Pulmonary artery endothelial cell (primary cell): ENCODE measurements around the gene DACT2. TPM values are rescaled to one million over a fixed set of nuclear protein-coding genes. Genes with fewer than 3 reads are reported as not detected.
"Not testable (repeated sequence)": the region's sequence is repeated elsewhere in the genome, so short reads cannot be mapped to it uniquely, and the experiment has no call there.

Source experiments
- DNase-seq: peaks from one replicate; pipeline ENCODE4 v3.0.0-alpha.2; 2011; ENCODE audit warnings: low read depth, low spot score
- total RNA-seq: library from RNA; depleted of rRNA; stranded (reverse); fragments of >200 nt; gene quantifications from 2 replicates; pipeline ENCODE4 v1.2.3, GENCODE V29; 2014

Gene DACT2
- total RNA-seq, 1 donor from 2014 or later = not detected

DNA sequence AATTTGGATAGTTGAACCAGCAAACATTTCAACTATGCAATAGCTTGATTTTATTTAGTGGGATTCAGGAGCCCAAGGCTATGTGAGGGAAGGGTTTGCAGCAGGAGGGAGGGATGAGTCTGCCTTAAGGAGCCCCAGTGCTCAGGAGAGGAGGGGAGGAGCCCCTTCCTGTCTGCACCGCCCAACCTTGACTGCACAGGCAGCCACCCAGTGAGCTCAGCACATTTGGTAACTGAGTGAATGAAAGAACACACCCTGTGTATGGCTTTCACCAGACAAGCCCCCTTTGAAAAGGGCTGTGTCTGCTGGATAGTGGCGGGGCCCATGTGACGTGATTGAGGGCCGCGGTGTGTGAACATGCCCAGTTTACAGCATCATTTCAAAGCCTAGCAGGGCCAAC lies 17.0 kb downstream of the DACT2 start:
- DNase-seq = no peak

DNA sequence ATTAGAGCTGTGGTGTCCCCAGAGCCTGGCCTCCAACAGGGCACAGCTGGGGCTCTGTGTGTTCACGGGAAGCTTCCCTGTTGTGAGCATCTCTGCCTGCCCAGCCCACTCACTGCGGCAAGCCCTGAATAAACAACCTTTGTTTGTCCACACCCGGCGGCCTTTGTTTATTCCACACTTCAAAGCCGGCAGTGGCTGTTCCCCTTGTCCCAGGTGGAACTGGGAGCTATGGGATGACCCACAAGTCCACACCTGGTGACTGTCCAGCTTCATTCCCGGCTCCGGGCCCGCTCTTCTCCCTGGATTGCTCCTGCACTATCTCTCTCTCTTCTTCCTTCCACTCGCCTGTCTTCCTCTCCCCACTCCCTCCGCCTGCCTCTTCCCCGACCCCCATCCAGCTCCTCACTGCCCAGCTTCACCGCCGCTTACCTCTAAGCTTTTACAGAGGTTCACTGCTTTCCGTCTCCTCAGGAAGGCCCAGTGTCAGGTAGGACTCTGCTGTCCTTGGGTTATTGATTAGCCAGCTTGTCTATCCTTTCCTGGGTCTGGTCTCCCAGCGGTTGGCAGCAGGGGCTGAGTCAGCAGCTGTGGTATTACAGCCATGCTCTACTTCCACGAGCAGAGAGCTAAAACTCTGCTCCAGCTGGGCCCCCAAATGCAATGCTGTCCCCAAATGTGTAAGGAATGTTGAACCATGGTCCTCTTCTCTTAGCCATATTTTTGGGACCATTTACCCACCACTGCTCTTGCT lies 17.8 kb downstream of the DACT2 start:
- no peak for DNase-seq

DNA sequence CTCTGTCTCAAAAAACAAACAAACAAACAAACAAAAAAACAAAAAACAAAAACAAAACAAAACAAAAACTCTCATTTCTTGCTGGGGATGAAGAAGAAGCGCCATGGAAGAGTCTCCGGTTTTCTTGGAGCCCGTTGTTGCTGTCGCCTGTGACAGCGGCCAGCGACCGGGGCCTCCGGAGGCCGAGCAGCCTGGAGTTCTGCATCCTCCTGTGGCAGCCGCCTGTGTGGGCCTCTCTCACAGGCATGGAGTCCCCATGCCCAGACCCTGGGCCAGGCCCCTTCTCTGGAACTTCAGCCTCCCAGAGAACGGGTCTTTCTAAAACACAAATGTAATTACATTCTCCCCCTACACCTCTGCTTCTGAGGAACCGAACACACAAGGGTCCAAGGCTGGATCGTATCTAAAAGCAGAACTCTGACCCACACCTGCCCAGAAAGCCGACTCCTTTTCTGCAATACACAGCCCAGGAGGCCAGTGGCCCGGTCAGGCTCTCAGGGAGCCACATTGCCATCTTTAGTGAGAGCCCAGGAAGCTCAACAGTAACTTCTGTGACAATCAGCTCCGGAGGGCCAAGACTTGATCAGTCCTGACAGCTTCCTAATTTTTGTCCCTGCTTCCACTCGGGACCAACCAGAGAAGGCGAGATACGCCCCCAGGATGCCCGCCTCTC lies 18.5 kb downstream of the DACT2 start:
- DNase-seq = no peak

DNA sequence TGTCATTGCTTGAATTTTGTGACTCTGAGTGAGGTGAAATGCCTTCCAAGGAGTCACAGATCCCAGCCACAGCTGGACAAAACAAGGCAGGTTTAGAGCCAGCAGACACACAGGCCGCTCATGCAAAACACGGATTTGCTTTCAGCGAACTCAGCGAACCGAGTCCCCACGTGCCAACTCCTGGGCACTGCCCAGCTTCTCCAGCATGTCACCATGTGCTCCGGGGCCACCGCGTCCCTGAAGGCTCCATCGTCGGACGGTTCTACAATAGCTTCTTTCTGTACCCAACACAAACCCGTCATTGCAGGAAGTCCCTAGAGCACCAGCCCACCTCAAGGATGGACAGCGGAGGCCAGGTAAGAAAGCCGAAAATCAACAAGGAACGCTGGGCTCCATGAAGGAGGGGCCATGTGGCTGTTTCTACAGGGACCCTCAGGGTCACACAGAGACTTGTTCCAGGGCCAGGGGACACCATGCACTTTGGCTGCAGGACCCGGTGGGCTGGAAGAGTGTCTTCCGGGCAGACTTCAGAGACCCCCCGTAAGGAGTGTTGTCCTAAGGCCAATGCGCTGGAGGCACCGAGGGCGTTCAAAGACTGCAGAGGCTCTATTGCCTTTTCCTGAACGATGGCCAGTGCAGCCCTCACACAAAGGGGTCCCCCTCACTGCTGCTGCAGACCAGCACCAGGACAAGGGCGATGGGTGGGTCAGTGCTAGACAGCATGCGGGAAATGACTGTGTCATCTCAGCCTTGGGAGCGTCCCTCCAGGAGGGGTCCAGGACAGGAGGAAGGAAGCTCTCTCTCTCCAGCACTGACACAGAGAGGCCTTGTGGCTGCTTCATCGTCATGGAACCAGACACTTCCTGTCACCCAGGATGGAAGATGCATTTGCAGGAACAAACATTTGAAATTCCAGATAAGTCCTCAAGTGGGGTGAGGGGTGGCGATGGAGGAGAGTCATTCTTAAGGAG lies 19.8 kb downstream of the DACT2 start:
- DNase-seq = no peak

DNA sequence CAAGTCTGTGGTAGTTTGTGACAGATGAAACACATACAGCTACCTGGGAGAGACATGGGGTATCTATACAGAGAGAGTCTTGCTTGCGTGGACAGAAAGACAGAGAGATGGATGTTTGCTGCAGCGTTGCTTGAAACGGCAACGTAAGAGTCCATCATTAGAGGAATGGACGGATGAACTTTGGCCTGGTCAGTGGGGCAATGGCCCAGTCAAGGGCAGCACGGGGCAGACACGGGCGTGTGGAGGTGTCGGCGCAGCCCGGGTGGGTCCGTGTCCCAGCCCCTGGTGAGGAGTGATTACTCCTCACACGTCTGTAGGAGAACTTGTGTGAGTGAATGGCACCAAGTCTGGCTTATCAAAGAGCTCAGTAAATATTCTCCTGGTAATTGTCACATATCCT lies 21.9 kb downstream of the DACT2 start:
- no peak for DNase-seq

DNA sequence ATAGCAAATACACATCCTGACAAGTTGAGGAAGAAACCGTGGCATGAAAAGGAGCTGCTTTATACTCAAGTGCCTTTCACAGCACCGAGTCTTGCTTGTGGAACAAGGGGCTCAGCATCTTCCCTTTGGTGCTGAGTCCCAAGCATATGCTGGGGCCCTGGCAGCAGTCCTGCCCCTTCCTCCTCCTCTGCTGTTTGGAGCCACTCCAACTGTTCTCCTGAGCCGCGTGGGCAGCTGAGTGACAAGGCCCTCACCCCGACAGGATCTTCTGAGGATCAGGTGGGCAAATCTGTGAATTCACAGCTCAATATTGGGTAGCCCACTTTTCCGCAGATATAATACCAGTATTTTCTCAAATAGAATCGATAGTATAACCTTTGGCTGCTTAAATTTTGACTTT lies 24.7 kb downstream of the DACT2 start:
- DNase-seq = no peak

DNA sequence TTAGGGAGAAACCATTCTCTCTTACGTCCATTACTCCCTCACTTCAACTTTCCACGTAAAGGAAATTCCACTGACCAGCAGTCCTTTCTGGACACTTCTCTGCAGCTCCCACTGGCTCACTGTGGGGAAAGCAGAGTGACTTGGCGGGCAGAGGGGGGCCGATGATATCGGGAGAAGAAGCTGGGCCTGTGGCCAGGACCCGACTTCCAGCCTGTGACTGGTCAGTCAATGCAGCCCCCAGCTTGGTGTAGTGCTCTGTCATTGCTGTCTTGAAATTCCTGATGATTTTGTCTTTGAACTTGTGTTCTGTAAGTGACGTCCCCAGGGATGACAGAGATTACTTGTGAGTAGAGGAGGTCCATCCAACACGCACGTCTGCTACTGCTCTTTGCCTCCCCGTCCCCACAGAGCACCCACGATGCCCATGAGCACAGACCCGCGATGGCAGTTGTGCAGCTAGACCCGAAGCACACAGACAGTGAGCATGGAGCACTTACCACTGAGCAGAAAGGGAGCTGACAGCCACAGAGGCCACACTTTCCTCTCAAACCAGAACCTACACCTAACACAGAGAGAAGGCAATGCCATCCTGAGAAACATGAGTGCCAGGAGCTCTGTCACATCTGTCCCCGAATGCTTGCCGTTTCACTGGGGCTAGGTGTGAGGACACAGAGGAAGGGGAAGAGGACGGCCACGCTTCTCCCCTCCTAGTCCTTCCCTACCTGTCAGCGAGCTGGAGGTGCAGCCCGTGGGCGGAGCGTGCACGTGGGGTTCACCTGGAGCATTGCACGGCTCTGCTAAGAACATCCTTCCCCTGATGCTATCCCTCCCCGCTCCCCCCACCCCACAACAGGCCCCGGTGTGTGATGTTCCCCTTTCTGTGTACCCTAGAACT lies 25.7 kb downstream of the DACT2 start:
- DNase-seq = no peak

DNA sequence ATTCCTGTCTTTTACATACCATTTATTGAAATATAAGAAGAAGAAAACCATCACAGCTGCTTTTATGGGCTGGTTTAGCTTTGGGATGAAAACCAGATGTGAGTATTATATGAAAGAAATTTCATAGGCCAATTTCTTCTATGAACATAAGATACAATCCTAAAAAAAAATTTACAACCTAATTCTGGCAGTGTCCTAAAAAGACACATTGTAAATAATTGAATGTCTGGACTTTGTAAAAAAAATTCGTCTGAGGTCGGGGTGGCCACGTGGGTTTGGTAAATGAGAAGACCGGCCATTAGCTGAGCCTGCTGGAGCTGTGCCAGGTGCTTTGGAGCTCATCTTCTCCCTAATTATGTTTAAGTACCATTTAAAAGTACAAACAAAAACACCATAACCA lies 26.8 kb downstream of the DACT2 start:
- no peak for DNase-seq

DNA sequence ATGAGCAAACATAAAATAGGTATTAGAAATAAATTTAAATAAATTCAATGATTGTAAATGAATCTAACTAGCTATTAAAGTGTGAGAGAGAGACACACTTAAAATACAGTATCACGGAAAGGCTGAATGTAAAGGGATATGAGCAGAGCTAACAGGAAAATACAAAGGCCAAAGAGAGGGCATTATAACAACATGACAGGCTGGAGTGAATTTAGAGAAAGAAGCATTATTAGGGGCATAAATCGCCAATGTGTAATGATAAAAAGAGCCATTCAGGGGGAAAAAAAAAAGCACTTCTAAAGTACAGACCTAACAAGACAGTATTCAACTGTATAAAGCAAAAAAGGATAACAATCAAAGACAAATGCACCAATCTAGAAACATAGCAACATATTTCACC lies 28.1 kb downstream of the DACT2 start:
- no peak for DNase-seq

DNA sequence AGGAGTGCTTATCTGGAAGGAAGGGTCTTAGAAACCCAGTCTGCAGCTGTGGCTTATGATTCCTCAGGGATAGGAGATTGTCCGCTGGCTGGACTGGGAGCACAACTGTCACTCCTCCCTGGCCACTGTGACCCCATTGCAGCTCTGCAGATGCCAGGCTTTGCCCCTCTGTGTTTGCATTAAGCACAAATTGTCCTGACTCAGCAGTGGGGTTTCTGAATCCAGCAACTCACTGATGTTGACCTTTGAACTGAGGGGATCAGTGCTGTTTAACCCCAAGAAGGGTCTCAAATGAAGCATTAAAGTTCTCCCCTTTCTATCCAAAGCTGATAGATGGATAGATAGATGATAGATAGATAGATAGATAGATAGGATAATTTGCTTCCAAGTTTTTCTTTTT lies 29.5 kb downstream of the DACT2 start:
- DNase-seq = no peak

DNA sequence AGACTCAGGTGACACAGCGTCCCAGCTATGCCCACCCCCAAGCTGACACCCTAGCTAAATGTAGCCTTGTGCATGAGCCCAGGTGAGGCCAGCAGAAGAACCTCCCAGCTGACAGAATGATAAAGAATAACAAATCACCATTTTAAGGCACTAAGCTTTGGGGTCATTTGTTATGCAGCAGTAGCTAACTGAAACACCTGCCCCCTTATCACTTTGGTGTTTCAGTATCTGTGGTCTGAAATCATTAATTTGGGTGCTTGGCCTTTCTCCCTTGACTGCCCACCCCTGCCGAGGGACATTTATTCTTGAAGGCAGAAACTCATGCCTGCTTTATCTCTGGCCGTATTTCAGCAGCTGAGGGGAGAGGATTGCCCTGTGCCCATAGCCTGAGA lies 30.0 kb downstream of the DACT2 start:
- DNase-seq = no peak

DNA sequence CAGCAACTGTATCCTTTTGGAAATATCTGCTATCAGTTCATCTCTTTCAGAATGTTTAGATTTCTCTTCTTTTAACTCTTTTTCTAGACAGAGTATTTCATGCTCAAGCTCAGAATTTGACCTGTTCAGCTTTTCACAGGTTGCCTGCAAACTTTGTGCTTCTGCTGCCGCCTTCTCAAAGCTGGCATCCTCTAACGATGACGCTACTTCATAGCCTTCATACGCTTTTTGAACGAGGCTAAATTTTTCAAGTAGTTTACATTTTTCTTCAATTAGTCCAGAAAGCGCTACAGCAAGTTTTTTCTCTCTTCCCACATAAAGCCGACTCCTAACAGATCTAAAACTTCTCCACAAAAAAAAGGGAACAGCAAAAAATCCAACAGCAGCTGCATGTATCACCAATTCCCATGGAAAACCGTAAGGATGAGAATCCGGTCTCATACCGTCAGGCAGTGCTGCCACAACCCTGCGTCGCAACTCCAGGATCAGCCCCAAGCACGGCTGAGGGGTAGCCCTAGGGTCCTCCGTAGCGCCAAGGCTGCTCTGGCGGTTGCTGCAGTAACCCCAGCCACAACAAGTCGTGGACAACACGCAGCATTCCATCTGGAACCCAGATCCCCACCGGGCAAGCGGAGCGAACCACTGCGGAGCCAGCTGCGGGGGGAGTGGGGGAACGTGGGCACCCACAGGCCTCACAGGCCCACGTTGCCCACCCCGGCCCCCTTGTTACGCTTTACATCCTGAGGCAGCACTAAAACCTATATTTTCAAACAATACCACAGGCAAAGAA lies 30.6 kb downstream of the DACT2 start:
- DNase-seq = no peak

DNA sequence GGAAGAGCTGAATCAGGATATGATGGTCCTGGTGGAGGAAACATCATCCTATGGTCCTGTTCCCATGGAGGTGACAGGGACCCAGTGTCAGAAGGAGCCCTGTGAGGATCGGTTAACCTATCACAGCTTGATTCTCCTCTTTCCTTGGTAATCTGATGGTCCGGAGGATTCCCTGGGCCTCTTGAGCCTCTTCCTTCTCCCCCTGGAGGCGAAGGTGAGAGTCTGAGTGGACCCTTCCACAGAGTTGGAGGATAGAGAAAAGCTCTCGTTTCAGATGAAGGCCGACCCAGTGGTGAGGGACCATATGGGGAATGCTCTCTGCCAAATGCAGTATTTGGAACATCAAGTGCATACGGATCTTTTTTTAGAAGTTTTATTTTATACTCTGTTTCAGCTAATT lies 32.1 kb downstream of the DACT2 start:
- DNase-seq = not testable (repeated sequence)

DNA sequence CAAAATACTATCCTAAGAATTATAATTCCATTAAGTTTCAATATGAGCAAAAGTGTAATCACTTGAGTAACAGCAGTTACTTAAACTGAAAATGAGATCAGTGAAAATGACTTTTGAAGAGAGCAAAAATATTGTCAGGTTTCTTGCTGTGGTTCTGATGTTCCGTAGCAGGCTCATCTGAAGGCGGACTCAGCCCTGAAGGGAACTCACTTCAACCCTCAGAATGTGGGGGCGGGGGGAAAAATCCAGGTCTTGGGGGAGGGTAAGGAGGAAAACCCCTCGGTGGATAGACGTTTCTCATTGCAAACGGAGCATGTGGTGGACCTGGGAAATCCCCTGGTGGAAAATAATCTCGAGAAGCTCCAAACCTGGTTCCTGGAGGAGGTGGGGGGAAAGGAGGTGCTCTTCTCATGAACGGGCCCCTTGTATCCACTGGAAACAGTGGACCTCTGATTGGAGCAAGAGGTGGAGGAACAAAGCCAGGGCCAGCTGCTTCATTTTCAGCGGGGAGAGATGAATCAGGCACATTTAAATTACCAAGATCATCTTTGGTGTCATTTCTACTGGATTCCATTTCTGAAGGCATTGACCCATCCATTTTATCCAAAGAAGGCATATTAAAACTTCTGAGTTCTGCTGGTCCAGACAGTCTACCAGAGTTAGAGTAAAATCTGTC lies 32.7 kb downstream of the DACT2 start:
- DNase-seq = not testable (repeated sequence)

DNA sequence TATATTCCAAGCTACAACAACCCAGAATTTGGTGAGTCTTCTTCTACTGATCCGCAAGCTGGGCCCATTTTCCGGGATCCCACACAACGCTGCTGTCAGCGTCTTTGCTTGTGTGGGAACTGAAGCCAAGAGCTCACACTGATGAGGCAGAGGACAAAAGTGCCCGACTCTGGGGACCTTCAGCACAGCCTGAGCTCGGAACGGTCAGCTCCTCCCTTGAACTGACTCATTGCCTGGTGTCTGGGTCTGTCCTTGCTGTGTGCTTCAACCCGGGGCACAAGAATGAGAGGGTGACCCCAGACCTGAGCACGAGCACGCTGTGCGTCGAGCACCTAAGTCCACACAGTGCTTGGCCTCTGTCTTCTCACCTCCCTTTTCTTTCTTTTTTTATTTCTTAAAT lies 33.5 kb downstream of the DACT2 start:
- DNase-seq = no peak

DNA sequence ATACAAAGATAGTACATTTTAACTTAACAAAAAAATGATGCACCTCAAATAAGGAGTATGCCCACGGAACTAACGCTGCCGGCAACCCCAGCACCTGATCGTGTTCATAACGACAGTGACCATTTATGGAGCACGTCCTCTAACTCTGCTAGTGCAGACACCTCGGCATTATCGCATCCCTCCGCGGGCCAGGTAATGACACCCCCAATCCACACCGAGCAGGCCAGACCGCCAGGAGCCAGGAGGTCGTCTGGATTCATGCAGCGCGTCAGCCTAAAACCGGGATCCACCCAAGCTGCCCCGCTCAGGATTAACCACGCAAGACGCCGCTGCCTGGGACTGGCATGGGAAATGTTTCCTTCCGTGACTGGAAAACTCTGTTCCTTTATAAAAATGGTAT lies 34.1 kb downstream of the DACT2 start:
- no peak for DNase-seq

DNA sequence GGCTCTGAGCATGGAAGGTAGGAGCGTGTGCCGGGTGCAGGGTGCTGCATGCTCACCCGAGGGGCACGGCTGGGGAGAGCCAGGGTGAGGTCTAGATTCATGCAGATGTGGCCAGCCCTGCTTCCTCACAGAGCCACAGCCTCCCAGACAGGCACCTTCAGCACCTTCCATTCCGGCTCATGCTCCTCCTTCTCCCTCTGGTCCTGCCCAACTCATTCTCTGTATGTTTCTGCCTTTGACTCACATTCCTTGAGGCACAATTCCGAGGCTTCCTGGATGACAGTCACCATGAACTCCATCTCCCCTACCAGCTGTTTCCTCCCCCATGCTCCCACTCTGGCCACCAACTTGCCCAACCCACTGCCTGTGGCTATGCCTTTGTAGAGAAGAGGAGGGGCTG lies 35.4 kb downstream of the DACT2 start:
- no peak for DNase-seq

DNA sequence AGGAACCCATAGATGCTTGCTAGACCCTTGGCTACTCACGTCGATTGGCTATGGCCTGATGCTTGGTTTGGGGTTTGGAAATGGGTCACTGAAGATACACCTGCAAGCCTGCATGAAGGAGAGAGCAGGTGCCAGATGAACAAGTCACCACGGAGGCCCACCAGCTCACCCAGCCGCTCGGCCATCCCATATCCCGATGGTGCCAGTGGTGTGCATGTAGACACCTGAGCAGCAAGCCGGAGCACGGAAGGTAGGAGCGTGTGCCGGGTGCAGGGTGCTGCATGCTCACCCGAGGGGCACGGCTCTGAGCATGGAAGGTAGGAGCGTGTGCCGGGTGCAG lies 35.9 kb downstream of the DACT2 start:
- no peak for DNase-seq

DNA sequence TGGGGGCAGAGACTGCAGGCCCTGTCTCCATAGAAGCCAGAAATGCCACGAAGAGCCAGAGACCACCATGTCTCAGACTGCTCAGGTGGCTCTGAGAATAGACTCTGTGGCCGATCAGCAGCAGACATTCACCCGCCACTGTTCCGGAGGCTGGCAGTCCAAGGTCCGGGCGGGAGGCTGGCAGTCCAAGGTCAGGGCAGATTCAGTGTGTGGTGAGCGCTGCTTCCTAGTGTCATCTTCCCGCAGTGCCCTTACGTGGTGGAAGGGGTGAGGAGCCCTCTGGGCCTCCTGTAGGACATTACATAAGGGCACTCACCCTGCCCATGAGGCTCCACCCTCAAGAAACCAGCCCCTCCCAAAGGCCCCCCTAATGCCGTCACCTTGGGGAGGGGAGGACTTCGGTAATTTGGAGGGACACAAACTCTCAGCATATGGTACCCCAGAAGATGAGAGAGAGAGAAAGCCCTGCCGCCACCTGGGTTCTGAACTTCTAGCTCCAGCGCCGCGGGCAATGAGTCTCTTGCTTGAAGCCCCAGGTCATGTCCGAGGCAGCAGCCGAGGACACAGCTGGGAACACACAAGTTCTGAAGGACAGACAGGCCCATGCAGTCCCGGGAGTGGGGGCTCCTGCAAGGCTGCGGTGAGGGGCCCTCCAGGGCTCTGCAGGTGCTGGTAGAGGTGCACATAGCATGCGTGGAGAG lies 36.4 kb downstream of the DACT2 start:
- no peak for DNase-seq
